ENCODE measurements around the gene KRTAP3-2.

KRTAP3-2 gene

GRCh38 chr17:41016578-41017215, 17.0 kb upstream of the KRTAP3-2 start:
- Mint-ChIP-seq H3K9me3 (peaks cover 5% of the 10 kb centered on the region), H3K36me3 (no peaks in the 10 kb centered on the region), H3K4me3 (no peak overlapping the region), H3K27ac (no peak overlapping the region), H3K4me1 (no peaks in the 10 kb centered on the region), H3K27me3 (no peaks in the 10 kb centered on the region)
- no peak for ATAC-seq

DNA sequence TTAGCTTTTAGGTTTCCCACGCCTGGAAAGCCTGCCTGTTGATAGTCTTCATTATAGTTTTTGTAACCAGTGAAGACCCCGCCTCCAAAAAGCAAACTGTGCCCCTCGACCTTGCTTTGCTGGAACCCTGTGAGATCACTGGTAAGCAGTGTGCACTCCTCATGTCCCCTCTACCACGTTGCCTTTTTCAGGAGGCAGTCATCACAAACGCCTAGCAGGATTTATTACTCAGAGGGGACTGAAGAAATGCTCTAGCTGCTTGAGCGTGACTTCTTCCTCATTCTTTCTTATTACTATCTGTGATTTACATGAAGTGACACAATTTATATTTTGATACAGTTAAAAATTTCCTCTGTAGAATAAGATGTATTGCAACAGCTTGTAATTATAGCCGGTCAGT, 15.7 kb upstream of the KRTAP3-2 start:
- no peaks in the 10 kb centered on the region for H3K9me3 Mint-ChIP-seq
- H3K4me3 Mint-ChIP-seq, result no peak overlapping the region
- ATAC-seq, result no peak
- H3K27me3 Mint-ChIP-seq, result no peaks in the 10 kb centered on the region
- H3K36me3 Mint-ChIP-seq, result no peaks in the 10 kb centered on the region
- H3K27ac Mint-ChIP-seq, result no peak overlapping the region
- H3K4me1 Mint-ChIP-seq, result no peaks in the 10 kb centered on the region

- no peak overlapping the region for H3K27ac Mint-ChIP-seq
- H3K27me3 Mint-ChIP-seq, result no peaks in the 10 kb centered on the region
- no peaks in the 10 kb centered on the region for H3K4me1 Mint-ChIP-seq
- no peaks in the 10 kb centered on the region for H3K36me3 Mint-ChIP-seq
- no peaks in the 10 kb centered on the region for H3K9me3 Mint-ChIP-seq
- ATAC-seq, result no peak
- no peak overlapping the region for H3K4me3 Mint-ChIP-seq
Observed at GRCh38 chr17:41013606-41014005, 13.9 kb upstream of the KRTAP3-2 start.

DNA sequence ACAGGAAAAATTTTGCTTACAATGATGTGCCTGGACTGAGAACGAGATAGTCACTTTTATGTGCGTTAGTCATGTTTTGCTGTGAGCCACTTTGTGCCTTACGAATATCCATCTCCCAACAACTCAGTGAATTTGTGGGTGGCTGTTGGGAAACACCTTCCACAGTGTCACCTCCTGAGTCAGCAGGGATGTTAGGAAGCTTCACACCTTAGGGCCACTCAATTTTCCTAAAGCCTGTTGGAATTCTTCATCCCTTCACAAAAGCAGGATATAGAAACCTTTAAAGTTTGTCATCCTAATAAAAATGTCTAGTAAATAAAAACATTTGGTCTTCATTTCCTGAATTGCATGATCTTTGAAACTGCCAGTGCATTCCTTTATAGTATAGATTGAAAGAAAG, 13.5 kb upstream of the KRTAP3-2 start:
- ATAC-seq, result no peak
- Mint-ChIP-seq H3K27ac (no peak overlapping the region), H3K9me3 (no peaks in the 10 kb centered on the region), H3K36me3 (no peaks in the 10 kb centered on the region), H3K27me3 (no peaks in the 10 kb centered on the region), H3K4me3 (no peak overlapping the region), H3K4me1 (no peaks in the 10 kb centered on the region)

GRCh38 chr17:41012326-41013120, 12.8 kb upstream of the KRTAP3-2 start:
- H3K27me3 Mint-ChIP-seq, result no peaks in the 10 kb centered on the region
- no peaks in the 10 kb centered on the region for H3K9me3 Mint-ChIP-seq
- H3K36me3 Mint-ChIP-seq, result no peaks in the 10 kb centered on the region
- no peak overlapping the region for H3K4me3 Mint-ChIP-seq
- H3K27ac Mint-ChIP-seq, result no peak overlapping the region
- no peaks in the 10 kb centered on the region for H3K4me1 Mint-ChIP-seq
- no peak for ATAC-seq

DNA sequence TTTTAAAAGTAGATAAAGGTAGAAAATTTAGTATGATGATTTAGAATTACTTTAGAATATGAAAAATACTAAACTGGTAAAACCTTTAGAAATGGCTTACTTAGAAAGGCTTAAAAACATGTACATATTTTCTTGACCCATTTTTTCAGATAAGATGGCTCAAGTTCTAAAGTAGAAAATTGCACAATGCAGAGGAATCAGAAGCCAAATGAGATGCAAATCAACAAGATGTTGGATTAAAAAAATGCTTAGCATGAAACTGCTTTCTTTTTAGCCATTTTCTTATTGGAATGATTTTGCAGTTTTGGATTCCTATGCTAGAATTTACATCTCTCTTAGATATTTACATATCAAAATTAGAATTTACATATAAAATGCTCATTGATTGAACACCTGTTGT, 10.7 kb upstream of the KRTAP3-2 start:
- ATAC-seq, result no peak
- H3K9me3 Mint-ChIP-seq, result no peaks in the 10 kb centered on the region
- H3K27ac Mint-ChIP-seq, result no peak overlapping the region
- no peak overlapping the region for H3K4me3 Mint-ChIP-seq
- H3K4me1 Mint-ChIP-seq, result no peaks in the 10 kb centered on the region
- H3K36me3 Mint-ChIP-seq, result no peaks in the 10 kb centered on the region
- H3K27me3 Mint-ChIP-seq, result no peaks in the 10 kb centered on the region

GRCh38 chr17:41009936-41010335, 10.2 kb upstream of the KRTAP3-2 start:
- Mint-ChIP-seq H3K27me3 (no peaks in the 10 kb centered on the region), H3K4me1 (no peaks in the 10 kb centered on the region), H3K27ac (no peak overlapping the region), H3K9me3 (no peaks in the 10 kb centered on the region), H3K36me3 (no peaks in the 10 kb centered on the region), H3K4me3 (no peak overlapping the region)
- no peak for ATAC-seq

DNA sequence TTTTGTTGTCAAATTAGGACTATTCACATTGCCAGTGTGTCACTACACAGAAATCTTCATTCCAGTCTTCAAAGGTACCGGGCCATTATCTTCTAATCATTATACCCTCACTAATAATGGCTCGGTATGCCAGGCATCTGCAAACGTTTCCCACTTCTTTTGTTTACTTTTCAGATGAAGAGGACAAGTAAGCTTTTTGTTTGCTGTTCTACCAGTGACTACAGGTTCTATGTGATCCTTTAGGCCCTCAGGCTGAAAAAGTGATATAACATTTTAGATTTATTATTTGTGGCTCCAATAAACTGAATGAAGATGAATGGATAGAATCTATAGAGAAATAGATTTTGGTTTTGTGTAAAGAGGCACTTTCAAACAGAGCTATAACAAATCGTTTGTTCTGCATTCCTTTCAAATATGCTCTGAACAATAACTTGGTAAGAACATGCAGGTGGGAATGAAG, 9.6 kb upstream of the KRTAP3-2 start:
- no peak for ATAC-seq
- no peak overlapping the region for H3K27ac Mint-ChIP-seq
- no peaks in the 10 kb centered on the region for H3K27me3 Mint-ChIP-seq
- H3K9me3 Mint-ChIP-seq, result no peaks in the 10 kb centered on the region
- H3K4me1 Mint-ChIP-seq, result no peaks in the 10 kb centered on the region
- H3K36me3 Mint-ChIP-seq, result no peaks in the 10 kb centered on the region
- no peak overlapping the region for H3K4me3 Mint-ChIP-seq

GRCh38 chr17:41008811-41009210, 9.1 kb upstream of the KRTAP3-2 start, which contains the start of gene KRTAP3-1:
TSS of gene KRTAP3-1 (minus strand) at chr17:41009128. CDS start at chr17:41009074, 54 bp downstream.
- no peak within 1 kb of the TSS for H3K4me3 Mint-ChIP-seq
- no peaks in the 10 kb centered on the region for H3K27me3 Mint-ChIP-seq
- no peak within 1 kb of the TSS for H3K27ac Mint-ChIP-seq
- peak; percentile 6 for ATAC-seq
- no peaks in the 10 kb centered on the region for H3K4me1 Mint-ChIP-seq
- no peaks in the 10 kb centered on the region for H3K36me3 Mint-ChIP-seq
- H3K9me3 Mint-ChIP-seq, result no peaks in the 10 kb centered on the region

GRCh38 chr17:41004397-41004796, 4.7 kb upstream of the KRTAP3-2 start:
- no peak overlapping the region for H3K4me3 Mint-ChIP-seq
- H3K27me3 Mint-ChIP-seq, result peaks cover 20% of the 10 kb centered on the region
- H3K27ac Mint-ChIP-seq, result no peak overlapping the region
- H3K9me3 Mint-ChIP-seq, result no peaks in the 10 kb centered on the region
- H3K36me3 Mint-ChIP-seq, result no peaks in the 10 kb centered on the region
- ATAC-seq, result no peak
- no peaks in the 10 kb centered on the region for H3K4me1 Mint-ChIP-seq

- no peaks in the 10 kb centered on the region for H3K9me3 Mint-ChIP-seq
- H3K36me3 Mint-ChIP-seq, result no peaks in the 10 kb centered on the region
- ATAC-seq, result no peak
- H3K27me3 Mint-ChIP-seq, result peaks cover 25% of the 10 kb centered on the region
- no peak overlapping the region for H3K27ac Mint-ChIP-seq
- H3K4me1 Mint-ChIP-seq, result no peaks in the 10 kb centered on the region
- no peak overlapping the region for H3K4me3 Mint-ChIP-seq
Observed at GRCh38 chr17:41003926-41004325, 4.2 kb upstream of the KRTAP3-2 start.

- no peak overlapping the region for H3K4me3 Mint-ChIP-seq
- no peaks in the 10 kb centered on the region for H3K4me1 Mint-ChIP-seq
- H3K36me3 Mint-ChIP-seq, result no peaks in the 10 kb centered on the region
- no peak for ATAC-seq
- no peak overlapping the region for H3K27ac Mint-ChIP-seq
- H3K9me3 Mint-ChIP-seq, result no peaks in the 10 kb centered on the region
- H3K27me3 Mint-ChIP-seq, result peaks cover 31% of the 10 kb centered on the region
Observed at GRCh38 chr17:41002814-41003213, 3.1 kb upstream of the KRTAP3-2 start.

- no peak for ATAC-seq
- peaks cover 35% of the 10 kb centered on the region for H3K27me3 Mint-ChIP-seq
- H3K4me1 Mint-ChIP-seq, result no peaks in the 10 kb centered on the region
- H3K4me3 Mint-ChIP-seq, result no peak overlapping the region
- H3K27ac Mint-ChIP-seq, result no peak overlapping the region
- H3K9me3 Mint-ChIP-seq, result no peaks in the 10 kb centered on the region
- no peaks in the 10 kb centered on the region for H3K36me3 Mint-ChIP-seq
Observed at GRCh38 chr17:41001795-41002194, 2.1 kb upstream of the KRTAP3-2 start.

GRCh38 chr17:40997361-40997760, 2.3 kb downstream of the KRTAP3-2 start:
- H3K4me3 Mint-ChIP-seq, result no peak overlapping the region
- no peak overlapping the region for H3K27ac Mint-ChIP-seq
- no peak for ATAC-seq
- peaks cover 67% of the 10 kb centered on the region for H3K27me3 Mint-ChIP-seq
- H3K4me1 Mint-ChIP-seq, result no peaks in the 10 kb centered on the region
- no peaks in the 10 kb centered on the region for H3K36me3 Mint-ChIP-seq
- H3K9me3 Mint-ChIP-seq, result no peaks in the 10 kb centered on the region

GRCh38 chr17:40996829-40997228, 2.9 kb downstream of the KRTAP3-2 start:
- H3K9me3 Mint-ChIP-seq, result no peaks in the 10 kb centered on the region
- H3K27ac Mint-ChIP-seq, result no peak overlapping the region
- peaks cover 67% of the 10 kb centered on the region for H3K27me3 Mint-ChIP-seq
- H3K4me1 Mint-ChIP-seq, result no peaks in the 10 kb centered on the region
- H3K36me3 Mint-ChIP-seq, result no peaks in the 10 kb centered on the region
- ATAC-seq, result no peak
- no peak overlapping the region for H3K4me3 Mint-ChIP-seq

- Mint-ChIP-seq H3K9me3 (no peaks in the 10 kb centered on the region), H3K27ac (no peak overlapping the region), H3K36me3 (no peaks in the 10 kb centered on the region), H3K4me1 (no peaks in the 10 kb centered on the region), H3K27me3 (peaks cover 62% of the 10 kb centered on the region), H3K4me3 (no peak overlapping the region)
- no peak for ATAC-seq
Observed at GRCh38 chr17:40995116-40995515, 4.6 kb downstream of the KRTAP3-2 start.
